Heart left ventricle (tissue), 13 donors: ENCODE data around the gene SALL3.

ENCODE experiments used
- POLR2A ChIP-seq, 2 donors: fragments of 450-650 bp; IDR thresholded peaks; one replicate each; pipeline ENCODE4 v1.6.1; 2017; ENCODE audit warnings: antibody characterized with exemption in 2 of 2, mild to moderate bottlenecking in 2 of 2, moderate library complexity in 2 of 2
- TF ChIP-seq, protein P1 (sequence below), 12 donors: fragments of 200-600 bp; sonication (generic) in 4 of 12; IDR thresholded peaks; one replicate each; pipeline versions ENCODE4 v1.5.0 to v1.8.0; 2018 to 2022; ENCODE audit warnings: antibody characterized with exemption in 12 of 12, mild to moderate bottlenecking in 5 of 12
- donor health status: ischemic (EF 13 %, LVEDD 7.1; RV severe dilation, severe dysfunction).
- donor health status: DM: no; HTN: yes; CAD: no.
- donor health status: DM: no; HTN: no; CAD: no.
- donor health status: ischemic (EF 25% LVEDD 6.9; RV normal size, moderate dysfunction).
- donor health status: ischemic (EF 25% LVEDD 5.7; RV mildly dilated, moderate dysfunction).
- donor health status: ischemic (EF 35%, LVEDD 5.7; RV mildly dilated, moderate dysfunction).
- donor health status: nonischemic (EF 11% LVEDD 7.7; RV severe dilation, severe dysfunction).
- donor health status: DM: yes; HTN: yes; CAD: no.
- donor health status: PGD.
- donor health status: ischemic (EF 29% LVEDD 5.4; RV normal size, mild dysfunction).
- donor health status: nonischemic (EF 23%, LVEDD 6.1; RV moderate dilation, normal function).

DNA sequence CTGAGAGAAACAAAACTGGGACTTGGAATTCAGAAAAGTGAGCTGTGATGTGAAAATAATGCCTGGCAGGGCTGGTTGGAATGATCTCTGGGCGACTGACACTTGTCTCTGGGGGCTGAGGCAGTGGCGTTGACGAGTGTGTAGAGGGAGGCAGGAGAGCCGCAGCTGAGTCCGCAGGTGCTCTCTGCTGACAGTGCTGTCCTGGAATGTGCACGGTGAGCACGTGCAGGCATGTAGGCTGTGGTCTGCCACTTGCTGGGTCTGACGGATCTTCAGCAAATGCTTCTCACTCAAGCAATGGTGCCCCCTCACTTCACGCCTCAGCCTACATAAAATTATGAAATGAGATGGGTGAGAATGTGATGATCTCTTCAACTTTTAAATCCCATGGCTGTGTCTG, 51.1 kb downstream of the SALL3 start:
- TF ChIP-seq, protein P1, sequence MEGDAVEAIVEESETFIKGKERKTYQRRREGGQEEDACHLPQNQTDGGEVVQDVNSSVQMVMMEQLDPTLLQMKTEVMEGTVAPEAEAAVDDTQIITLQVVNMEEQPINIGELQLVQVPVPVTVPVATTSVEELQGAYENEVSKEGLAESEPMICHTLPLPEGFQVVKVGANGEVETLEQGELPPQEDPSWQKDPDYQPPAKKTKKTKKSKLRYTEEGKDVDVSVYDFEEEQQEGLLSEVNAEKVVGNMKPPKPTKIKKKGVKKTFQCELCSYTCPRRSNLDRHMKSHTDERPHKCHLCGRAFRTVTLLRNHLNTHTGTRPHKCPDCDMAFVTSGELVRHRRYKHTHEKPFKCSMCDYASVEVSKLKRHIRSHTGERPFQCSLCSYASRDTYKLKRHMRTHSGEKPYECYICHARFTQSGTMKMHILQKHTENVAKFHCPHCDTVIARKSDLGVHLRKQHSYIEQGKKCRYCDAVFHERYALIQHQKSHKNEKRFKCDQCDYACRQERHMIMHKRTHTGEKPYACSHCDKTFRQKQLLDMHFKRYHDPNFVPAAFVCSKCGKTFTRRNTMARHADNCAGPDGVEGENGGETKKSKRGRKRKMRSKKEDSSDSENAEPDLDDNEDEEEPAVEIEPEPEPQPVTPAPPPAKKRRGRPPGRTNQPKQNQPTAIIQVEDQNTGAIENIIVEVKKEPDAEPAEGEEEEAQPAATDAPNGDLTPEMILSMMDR (IDR thresholded peaks at IDR 0.05), result no peak
- TF ChIP-seq POLR2A (IDR thresholded peaks at IDR 0.05), result no peak
